ENCODE data around the gene OTOS. TPM values are rescaled to one million over a fixed set of nuclear protein-coding genes. Genes with fewer than 3 reads are reported as not detected.

OTOS gene
- polyA plus RNA-seq, 1 experiment, result not detected

- H3K27me3 ChIP-seq (ENCODE audit: control insufficient read depth, insufficient read depth, low read length), result 0 out of 2 replicates have a peak, but pooled peaks cover 3% of the 10 kb centered on the region
- POLR2A ChIA-PET, result no interaction called here
Measured at GRCh38 chr2:240170354-240170735, 29.9 kb upstream of the OTOS start.

DNA sequence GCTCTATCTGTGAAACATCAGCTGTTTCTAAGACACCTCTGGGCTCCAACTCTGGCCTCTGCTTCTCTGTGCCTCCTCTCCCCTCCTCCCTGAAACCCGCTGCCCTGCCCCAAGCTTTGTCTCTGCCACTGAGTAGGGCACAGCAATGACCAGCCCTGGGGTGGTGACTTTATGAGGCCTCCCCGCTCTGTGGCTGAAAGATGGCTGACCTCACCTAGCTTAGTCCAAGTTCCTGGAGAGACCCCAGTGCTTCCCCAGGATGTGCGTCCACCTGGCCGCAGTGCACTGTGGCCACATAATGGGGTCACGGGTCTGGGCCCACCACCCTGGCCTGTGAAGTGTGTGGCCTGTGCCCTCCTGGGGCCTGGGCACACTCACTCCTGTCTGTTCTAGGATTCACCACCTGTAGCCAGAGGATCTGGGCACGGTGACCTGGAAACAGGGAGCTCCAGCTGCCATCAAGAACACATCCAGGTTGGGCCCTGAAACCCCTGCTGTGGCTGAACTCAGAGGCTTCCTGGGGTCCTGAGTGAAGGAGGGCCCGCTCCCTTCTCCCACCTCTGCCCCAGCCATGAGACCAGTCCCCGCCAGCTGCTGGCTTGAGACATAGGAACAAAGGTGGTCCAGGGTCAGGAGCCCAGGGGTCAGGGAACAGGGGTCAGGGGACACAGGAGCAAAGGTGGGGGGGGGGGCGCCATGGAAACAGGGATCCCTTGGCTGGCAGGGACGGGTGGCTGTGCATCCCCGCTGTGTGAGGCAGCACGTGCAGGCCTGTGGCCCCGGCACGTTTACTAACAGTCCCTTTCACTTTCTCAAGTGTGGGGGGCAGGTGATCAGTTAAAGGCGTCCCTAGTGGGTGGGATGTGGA, 29.3 kb upstream of the OTOS start:
- Histone ChIP-seq H3K27me3 (ENCODE audit: control insufficient read depth, insufficient read depth, low read length) (0 out of 2 replicates have a peak, but pooled peaks cover 3% of the 10 kb centered on the region), H3K4me3 (ENCODE audit: low read depth, low read length) (no peak overlapping the region), H3K36me3 (ENCODE audit: control insufficient read depth, insufficient read depth, low read length) (no peaks in the 10 kb centered on the region)
- ChIA-PET POLR2A (no interaction called here), CTCF (interaction anchor here (1.0 to 1.6 kb wide), 3 partner anchors 9 to 110 kb away, joined by 3 to 4 read pairs (median 4); no protein-coding TSS in a partner anchor)
- TF ChIP-seq, protein P1, sequence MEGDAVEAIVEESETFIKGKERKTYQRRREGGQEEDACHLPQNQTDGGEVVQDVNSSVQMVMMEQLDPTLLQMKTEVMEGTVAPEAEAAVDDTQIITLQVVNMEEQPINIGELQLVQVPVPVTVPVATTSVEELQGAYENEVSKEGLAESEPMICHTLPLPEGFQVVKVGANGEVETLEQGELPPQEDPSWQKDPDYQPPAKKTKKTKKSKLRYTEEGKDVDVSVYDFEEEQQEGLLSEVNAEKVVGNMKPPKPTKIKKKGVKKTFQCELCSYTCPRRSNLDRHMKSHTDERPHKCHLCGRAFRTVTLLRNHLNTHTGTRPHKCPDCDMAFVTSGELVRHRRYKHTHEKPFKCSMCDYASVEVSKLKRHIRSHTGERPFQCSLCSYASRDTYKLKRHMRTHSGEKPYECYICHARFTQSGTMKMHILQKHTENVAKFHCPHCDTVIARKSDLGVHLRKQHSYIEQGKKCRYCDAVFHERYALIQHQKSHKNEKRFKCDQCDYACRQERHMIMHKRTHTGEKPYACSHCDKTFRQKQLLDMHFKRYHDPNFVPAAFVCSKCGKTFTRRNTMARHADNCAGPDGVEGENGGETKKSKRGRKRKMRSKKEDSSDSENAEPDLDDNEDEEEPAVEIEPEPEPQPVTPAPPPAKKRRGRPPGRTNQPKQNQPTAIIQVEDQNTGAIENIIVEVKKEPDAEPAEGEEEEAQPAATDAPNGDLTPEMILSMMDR (IDR thresholded peaks at IDR 0.05; ENCODE audit: insufficient read depth, low read depth, low read length), result no peak
- DNase-seq (ENCODE audit: low read depth), result no peak

More at GRCh38 chr2:240170354-240170735, 29.9 kb upstream of the OTOS start:
- TF ChIP-seq, protein P1 (IDR thresholded peaks at IDR 0.05; ENCODE audit: insufficient read depth, low read depth, low read length), result no peak
- CTCF ChIA-PET, result interaction anchor here (1.1 to 1.6 kb wide), 2 partner anchors 8 to 111 kb away, joined by 4 read pairs; no protein-coding TSS in a partner anchor
- Histone ChIP-seq H3K4me3 (ENCODE audit: low read depth, low read length) (no peak overlapping the region), H3K36me3 (ENCODE audit: control insufficient read depth, insufficient read depth, low read length) (no peaks in the 10 kb centered on the region)
- no peak for DNase-seq (ENCODE audit: low read depth)

- no peak overlapping the region for H3K4me3 ChIP-seq (ENCODE audit: low read depth, low read length)
- H3K27me3 ChIP-seq (ENCODE audit: control insufficient read depth, insufficient read depth, low read length), result 0 out of 2 replicates have a peak, but pooled peaks cover 2% of the 10 kb centered on the region
- no peak for DNase-seq (ENCODE audit: low read depth)
- ChIA-PET POLR2A (no interaction called here), CTCF (interaction anchor here (1.0 to 1.6 kb wide), 2 partner anchors 10 to 18 kb away, joined by 3 to 4 read pairs; no protein-coding TSS in a partner anchor)
- H3K36me3 ChIP-seq (ENCODE audit: control insufficient read depth, insufficient read depth, low read length), result no peaks in the 10 kb centered on the region
- TF ChIP-seq, protein P1 (IDR thresholded peaks at IDR 0.05; ENCODE audit: insufficient read depth, low read depth, low read length), result no peak
Measured at GRCh38 chr2:240168546-240169361, 28.3 kb upstream of the OTOS start.

GRCh38 chr2:240168041-240168440, 27.6 kb upstream of the OTOS start:
- POLR2A ChIA-PET, result no interaction called here

More at GRCh38 chr2:240168041-240168440, 27.6 kb upstream of the OTOS start:
- DNase-seq (ENCODE audit: low read depth), result no peak
- CTCF ChIA-PET, result no interaction called here
- no peak overlapping the region for H3K4me3 ChIP-seq (ENCODE audit: low read depth, low read length)
- 0 out of 2 replicates have a peak, but pooled peaks cover 1% of the 10 kb centered on the region for H3K27me3 ChIP-seq (ENCODE audit: control insufficient read depth, insufficient read depth, low read length)
- TF ChIP-seq, protein P1 (IDR thresholded peaks at IDR 0.05; ENCODE audit: insufficient read depth, low read depth, low read length), result no peak
- no peaks in the 10 kb centered on the region for H3K36me3 ChIP-seq (ENCODE audit: control insufficient read depth, insufficient read depth, low read length)
